GM12878 (cell line): ENCODE results near the gene CARD11. TPM values are rescaled to one million over a fixed set of nuclear protein-coding genes. Genes with fewer than 3 reads are reported as not detected.

ENCODE experiments used
- BACH1 ChIP-seq: fragments of 450-650 bp; IDR thresholded peaks from 2 replicates; pipeline ENCODE4 v1.6.1; 2017; ENCODE audit warnings: mild to moderate bottlenecking, borderline replicate concordance
- EGR1 ChIP-seq, 2 experiments: IDR thresholded peaks; 1 replicate in 1 of 2; 2 replicates in 1 of 2; pipeline ENCODE4 v1.6.1; 2011 to 2012; ENCODE audit warnings: low read depth in 2 of 2, low read length in 2 of 2, borderline replicate concordance in 1 of 2, mild to moderate bottlenecking in 1 of 2, moderate library complexity in 1 of 2
- FOXK2 ChIP-seq: fragments of 450-650 bp; IDR thresholded peaks from 2 replicates; pipeline ENCODE4 v1.6.1; 2017; ENCODE audit warnings: mild to moderate bottlenecking, moderate library complexity
- MAX ChIP-seq: IDR thresholded peaks from 2 replicates; pipeline ENCODE4 v1.6.1; 2012; ENCODE audit warnings: low read depth, low read length, improper control_type of control experiment
- MLLT1 ChIP-seq: fragments of 450-650 bp; IDR thresholded peaks from 2 replicates; pipeline ENCODE4 v1.6.1; 2016; ENCODE audit warnings: mild to moderate bottlenecking
- NBN ChIP-seq: fragments of 450-650 bp; IDR thresholded peaks from 2 replicates; pipeline ENCODE4 v1.6.1; 2016
- NKRF ChIP-seq: fragments of 450-650 bp; conservative IDR thresholded peaks from 2 replicates; pipeline ENCODE4 v1.6.1; 2017; ENCODE audit warnings: mild to moderate bottlenecking, moderate library complexity
- RELA ChIP-seq: fragments of 450-650 bp; IDR thresholded peaks from 2 replicates; pipeline ENCODE4 v1.8.0; 2014; ENCODE audit warnings: borderline replicate concordance; ENCODE audit not compliant: partially characterized antibody
- polyA plus RNA-seq, 11 experiments: library from polyadenylated mRNA; depleted of rRNA in 4 of 11; unstranded in 6 of 11; stranded (reverse) in 5 of 11; fragments of >200 nt; fragmentation: Nextera tagmentation in 4 of 11; fragmentation: Illumina TruSeq in 1 of 11; extraction: Ambion mirVana in 4 of 11; extraction: Trizol in 1 of 11; gene quantifications; 1 replicate in 1 of 11; 2 replicates in 10 of 11; pipeline versions ENCODE4 v1.2.1 to v1.2.3, GENCODE V29; 2011 to 2016; ENCODE audit warnings: inconsistent platforms in 2 of 11, missing spikeins in 2 of 11, low read depth in 1 of 11
- total RNA-seq, 4 experiments: library from RNA; depleted of rRNA in 3 of 4; stranded (reverse); fragments of >200 nt in 3 of 4; fragmentation: Illumina TruSeq in 1 of 4; extraction: Trizol in 1 of 4; gene quantifications; 2 replicates each; pipeline versions ENCODE4 v1.2.1 to v1.2.3, GENCODE V29; 2013 to 2021
- TF ChIP-seq, protein P1 (sequence below): fragments of 450-650 bp; IDR thresholded peaks from 2 replicates; pipeline ENCODE4 v1.6.1; 2018; ENCODE audit warnings: mild to moderate bottlenecking, low read depth, moderate library complexity; ENCODE audit not compliant: partially characterized antibody

The CARD11 gene
- total and polyA plus RNA-seq, 10 of the 15 experiments (the other 5 are each of a cell fraction or from before 2014, with no cell fraction given), result 0.27 to 72.0 (median 28.4) TPM

DNA sequence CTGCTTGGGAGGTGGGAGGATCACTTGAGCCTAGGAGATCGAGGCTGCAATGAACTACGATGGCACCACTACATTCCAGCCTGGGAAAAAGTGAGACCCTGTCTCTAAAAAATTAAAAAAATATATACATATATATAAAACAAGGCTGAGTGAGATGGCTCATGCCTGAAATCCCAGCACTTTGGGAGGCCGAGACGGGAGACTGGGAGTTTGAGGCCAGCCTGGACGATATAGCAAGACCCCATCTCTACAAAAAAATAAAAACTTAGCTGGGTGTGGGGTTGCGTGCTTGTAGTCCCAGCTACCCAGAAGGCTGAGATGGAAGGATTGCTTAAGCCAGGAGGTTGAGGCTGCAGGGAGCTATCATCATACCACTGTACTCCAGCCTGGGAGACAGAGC is 87.6 kb downstream of the CARD11 start (continued):
- TF ChIP-seq, protein P1, sequence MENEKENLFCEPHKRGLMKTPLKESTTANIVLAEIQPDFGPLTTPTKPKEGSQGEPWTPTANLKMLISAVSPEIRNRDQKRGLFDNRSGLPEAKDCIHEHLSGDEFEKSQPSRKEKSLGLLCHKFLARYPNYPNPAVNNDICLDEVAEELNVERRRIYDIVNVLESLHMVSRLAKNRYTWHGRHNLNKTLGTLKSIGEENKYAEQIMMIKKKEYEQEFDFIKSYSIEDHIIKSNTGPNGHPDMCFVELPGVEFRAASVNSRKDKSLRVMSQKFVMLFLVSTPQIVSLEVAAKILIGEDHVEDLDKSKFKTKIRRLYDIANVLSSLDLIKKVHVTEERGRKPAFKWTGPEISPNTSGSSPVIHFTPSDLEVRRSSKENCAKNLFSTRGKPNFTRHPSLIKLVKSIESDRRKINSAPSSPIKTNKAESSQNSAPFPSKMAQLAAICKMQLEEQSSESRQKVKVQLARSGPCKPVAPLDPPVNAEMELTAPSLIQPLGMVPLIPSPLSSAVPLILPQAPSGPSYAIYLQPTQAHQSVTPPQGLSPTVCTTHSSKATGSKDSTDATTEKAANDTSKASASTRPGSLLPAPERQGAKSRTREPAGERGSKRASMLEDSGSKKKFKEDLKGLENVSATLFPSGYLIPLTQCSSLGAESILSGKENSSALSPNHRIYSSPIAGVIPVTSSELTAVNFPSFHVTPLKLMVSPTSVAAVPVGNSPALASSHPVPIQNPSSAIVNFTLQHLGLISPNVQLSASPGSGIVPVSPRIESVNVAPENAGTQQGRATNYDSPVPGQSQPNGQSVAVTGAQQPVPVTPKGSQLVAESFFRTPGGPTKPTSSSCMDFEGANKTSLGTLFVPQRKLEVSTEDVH, result no peak
- TF ChIP-seq RELA, result no peak
- no peak for TF ChIP-seq EGR1 (IDR thresholded peaks at IDR 0.05; ENCODE audit: borderline replicate concordance in 1 of 2, low read depth in 2 of 2, low read length in 2 of 2)
- TF ChIP-seq NBN, result no peak
- TF ChIP-seq NKRF, result no peak
- no peak for TF ChIP-seq BACH1
- no peak for TF ChIP-seq FOXK2
- TF ChIP-seq MAX, result no peak
- no peak for TF ChIP-seq MLLT1
- TF ChIP-seq, all 136 proteins: peak for 0
